Coronary artery (tissue), 2 donors: ENCODE results near the gene GRM6.

Source experiments
- DNase-seq: peaks from one replicate; pipeline ENCODE4 v3.0.0-alpha.2; 2017; ENCODE audit warnings: low spot score
- H3K27ac ChIP-seq, 2 donors: fragments of 200-600 bp; sonication (generic); one replicate each; pipeline ENCODE4 v1.5.1; 2016 to 2019
- H3K4me3 ChIP-seq: fragments of 200-600 bp; sonication (generic); 2 replicates; pipeline ENCODE4 v1.5.1; 2016; ENCODE audit warnings: mild to moderate bottlenecking, moderate library complexity
- CTCF ChIP-seq: fragments of 200-600 bp; sonication (generic); IDR thresholded peaks from one replicate; pipeline ENCODE4 v1.5.1; 2019; ENCODE audit warnings: antibody characterized with exemption

The GRM6 gene

GRCh38 chr5:178998441-178998840, 3.3 kb upstream of the GRM6 start:
- DNase-seq: no peak
- H3K4me3 ChIP-seq: no peak overlapping the region
- no peak for TF ChIP-seq CTCF

GRCh38 chr5:178997191-178997590, 2.1 kb upstream of the GRM6 start:
- Histone ChIP-seq H3K4me3 (no peak overlapping the region), H3K27ac (no peak overlapping the region)
- DNase-seq: no peak
- no peak for TF ChIP-seq CTCF

More at GRCh38 chr5:178998441-178998840, 3.3 kb upstream of the GRM6 start:
- no peak overlapping the region for H3K27ac ChIP-seq

- DNase-seq: no peak
- Histone ChIP-seq H3K27ac (no peak overlapping the region), H3K4me3 (no peak overlapping the region)
- TF ChIP-seq CTCF: no peak
Measured at GRCh38 chr5:178996156-178996555, 1.0 kb upstream of the GRM6 start.

GRCh38 chr5:178995341-178995690, 196 bp upstream of the GRM6 start:
- no peak for DNase-seq
- H3K4me3 ChIP-seq: no peak overlapping the region
- no peak overlapping the region for H3K27ac ChIP-seq
- TF ChIP-seq CTCF: no peak

GRCh38 chr5:178993955-178994579, 1.1 kb downstream of the GRM6 start:
- DNase-seq: no peak
- no peak overlapping the region for H3K4me3 ChIP-seq
- no peak for TF ChIP-seq CTCF
- H3K27ac ChIP-seq: no peak overlapping the region

GRCh38 chr5:178993236-178993765, 1.8 kb downstream of the GRM6 start:
- DNase-seq: no peak
- TF ChIP-seq CTCF: no peak
- Histone ChIP-seq H3K4me3 (no peak overlapping the region), H3K27ac (no peak overlapping the region)

- DNase-seq: no peak
Measured at GRCh38 chr5:178992291-178992895, 2.7 kb downstream of the GRM6 start.

More at GRCh38 chr5:178992291-178992895, 2.7 kb downstream of the GRM6 start:
- Histone ChIP-seq H3K4me3 (no peak overlapping the region), H3K27ac (no peak overlapping the region)
- no peak for TF ChIP-seq CTCF
